Measurements from ENCODE around the gene DGCR6. TPM values are rescaled to one million over a fixed set of nuclear protein-coding genes. Genes with fewer than 3 reads are reported as not detected.
"Not testable (repeated sequence)": the region's sequence is repeated elsewhere in the genome, so short reads cannot be mapped to it uniquely, and the experiment has no call there.

Gene DGCR6
- total RNA-seq, 2 experiments from 2014 or later: 0.28 to 0.59 TPM

DNA sequence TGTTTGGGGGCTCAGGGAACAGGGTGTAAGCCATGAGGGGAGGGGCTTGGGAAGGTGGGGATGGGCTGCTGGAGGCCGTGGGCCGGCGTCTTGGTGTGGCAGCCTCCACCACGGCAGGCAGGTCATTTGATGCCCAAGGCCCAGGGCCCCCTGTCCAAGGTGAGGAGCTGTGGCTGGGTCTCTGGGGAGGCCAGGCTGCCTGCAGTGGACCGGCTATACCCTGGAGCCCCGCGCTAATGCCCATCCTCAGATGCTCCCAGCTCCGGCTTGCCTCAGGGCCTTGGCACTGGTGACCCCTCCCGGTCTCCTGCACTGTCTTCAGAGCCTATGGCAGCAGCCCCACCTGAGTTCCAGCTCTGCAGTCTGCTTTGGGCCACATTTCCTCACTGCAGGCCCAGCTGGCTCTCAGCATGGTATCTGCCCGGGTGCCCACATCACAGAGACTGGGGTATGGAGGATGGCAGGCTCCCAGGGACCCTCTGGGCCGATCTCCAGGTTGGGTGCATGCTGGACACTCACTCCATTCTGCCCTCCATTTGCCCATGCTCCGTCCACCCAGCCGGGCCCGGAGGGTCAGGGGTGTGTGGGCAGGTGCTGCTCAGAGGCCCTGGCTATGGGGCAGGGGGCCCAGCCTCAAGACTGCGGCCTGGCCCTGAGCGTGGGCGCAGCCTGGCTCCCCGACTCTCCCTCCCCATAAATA is 51.7 kb downstream of the DGCR6 start:
- H3K4me3 Mint-ChIP-seq; H3K9me3 Mint-ChIP-seq (ENCODE audit: low read depth); ATAC-seq; CTCF ChIA-PET; intact Hi-C loops (cut with DNase I, micrococcal nuclease); H3K27me3 Mint-ChIP-seq; H3K36me3 Mint-ChIP-seq (ENCODE audit: low read depth); H3K4me1 Mint-ChIP-seq; DNase-seq; POLR2A ChIA-PET; H3K27ac Mint-ChIP-seq: not testable (repeated sequence)

GRCh38 chr22:18958321-18958705 is 52.2 kb downstream of the DGCR6 start:
- ATAC-seq; H3K36me3 Mint-ChIP-seq (ENCODE audit: low read depth); H3K9me3 Mint-ChIP-seq (ENCODE audit: low read depth); H3K4me1 Mint-ChIP-seq; DNase-seq; POLR2A ChIA-PET; CTCF ChIA-PET; H3K4me3 Mint-ChIP-seq; H3K27me3 Mint-ChIP-seq; H3K27ac Mint-ChIP-seq; intact Hi-C loops (cut with DNase I, micrococcal nuclease): not testable (repeated sequence)

GRCh38 chr22:18958738-18959137 is 52.6 kb downstream of the DGCR6 start:
- ATAC-seq; DNase-seq; CTCF ChIA-PET; H3K4me3 Mint-ChIP-seq; H3K36me3 Mint-ChIP-seq (ENCODE audit: low read depth); H3K27me3 Mint-ChIP-seq; intact Hi-C loops (cut with DNase I, micrococcal nuclease); H3K4me1 Mint-ChIP-seq; POLR2A ChIA-PET; H3K27ac Mint-ChIP-seq; H3K9me3 Mint-ChIP-seq (ENCODE audit: low read depth): not testable (repeated sequence)

GRCh38 chr22:18959266-18959665 is 53.1 kb downstream of the DGCR6 start:
- ATAC-seq; DNase-seq; H3K9me3 Mint-ChIP-seq (ENCODE audit: low read depth); POLR2A ChIA-PET; H3K4me1 Mint-ChIP-seq; intact Hi-C loops (cut with DNase I, micrococcal nuclease); CTCF ChIA-PET; H3K27ac Mint-ChIP-seq; H3K4me3 Mint-ChIP-seq; H3K27me3 Mint-ChIP-seq; H3K36me3 Mint-ChIP-seq (ENCODE audit: low read depth): not testable (repeated sequence)

DNA sequence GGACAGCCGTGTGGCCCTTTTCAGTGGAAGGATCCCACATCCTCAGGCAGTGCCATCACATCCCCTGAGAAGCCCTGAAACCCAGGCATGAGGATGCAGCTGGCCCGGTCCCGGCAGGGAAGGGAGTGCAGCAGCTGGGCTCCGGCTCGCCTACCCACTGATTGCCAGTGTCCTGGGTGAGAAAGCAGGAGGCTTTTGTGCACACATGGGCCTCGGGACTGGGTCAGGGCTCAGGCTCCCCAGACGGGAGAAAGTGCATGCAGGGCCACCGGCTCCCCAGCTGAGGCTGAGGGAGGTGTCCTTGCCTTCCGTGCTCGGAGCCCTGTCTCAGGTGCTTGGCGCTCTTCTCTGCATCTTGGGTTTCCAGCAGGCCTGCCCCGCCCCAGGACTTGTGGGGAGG is 53.6 kb downstream of the DGCR6 start:
- H3K27ac Mint-ChIP-seq; H3K36me3 Mint-ChIP-seq (ENCODE audit: low read depth); CTCF ChIA-PET; ATAC-seq; DNase-seq; H3K4me3 Mint-ChIP-seq; H3K4me1 Mint-ChIP-seq; H3K27me3 Mint-ChIP-seq; H3K9me3 Mint-ChIP-seq (ENCODE audit: low read depth); POLR2A ChIA-PET; intact Hi-C loops (cut with DNase I, micrococcal nuclease): not testable (repeated sequence)

GRCh38 chr22:18960166-18960820 is 54.2 kb downstream of the DGCR6 start:
- H3K4me1 Mint-ChIP-seq; CTCF ChIA-PET; POLR2A ChIA-PET; DNase-seq; intact Hi-C loops (cut with DNase I, micrococcal nuclease); H3K4me3 Mint-ChIP-seq; H3K27me3 Mint-ChIP-seq; H3K27ac Mint-ChIP-seq; H3K36me3 Mint-ChIP-seq (ENCODE audit: low read depth); ATAC-seq; H3K9me3 Mint-ChIP-seq (ENCODE audit: low read depth): not testable (repeated sequence)

DNA sequence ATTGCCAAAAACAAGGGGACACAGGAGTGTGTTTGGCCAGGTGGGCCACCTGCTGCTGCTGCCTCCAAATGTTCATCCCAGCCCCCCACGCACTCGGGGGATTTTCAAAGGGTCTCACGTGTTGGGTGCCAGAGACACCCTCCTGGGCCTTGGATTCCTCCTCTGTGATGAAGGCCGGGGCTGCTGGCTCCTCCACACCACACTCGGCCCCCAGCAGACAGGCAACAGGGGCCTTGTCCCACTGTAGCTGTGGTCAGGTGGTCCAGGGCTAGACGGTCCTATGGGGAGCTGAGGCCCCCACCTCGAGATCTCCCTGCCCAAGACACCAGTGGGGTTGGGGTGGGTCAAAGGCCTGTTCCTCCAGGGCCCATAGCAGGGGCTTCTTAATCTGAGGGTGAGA is 55.1 kb downstream of the DGCR6 start:
- H3K27ac Mint-ChIP-seq; intact Hi-C loops (cut with DNase I, micrococcal nuclease); POLR2A ChIA-PET; H3K4me1 Mint-ChIP-seq; H3K4me3 Mint-ChIP-seq; H3K27me3 Mint-ChIP-seq; DNase-seq; ATAC-seq; CTCF ChIA-PET; H3K9me3 Mint-ChIP-seq (ENCODE audit: low read depth); H3K36me3 Mint-ChIP-seq (ENCODE audit: low read depth): not testable (repeated sequence)

Other genes with a start within 250 kb of the DGCR6 start
- not detected for gene PRODH, start 30.0 kb downstream of the DGCR6 start, total RNA-seq
- 10 to 100 TPM; 23.7 to 27.5 TPM for gene DGCR2, start 216.1 kb downstream of the DGCR6 start, total RNA-seq
- not detected for gene TSSK2, start 225.0 kb downstream of the DGCR6 start, total RNA-seq
- 10 to 100 TPM; 12.9 to 13.4 TPM for gene ESS2, start 238.3 kb downstream of the DGCR6 start, total RNA-seq
- not detected for gene GSC2, start 244.0 kb downstream of the DGCR6 start, total RNA-seq

Data from activated CD4-positive, alpha-beta T cell treated with anti-CD3 and anti-CD28 coated beads for 36 hours (primary cell).